GM19452 (cell line): ENCODE measurements around the gene CCDC171.
"Not testable (repeated sequence)": the region's sequence is repeated elsewhere in the genome, so short reads cannot be mapped to it uniquely, and the experiment has no call there.

ENCODE experiments used
- ATAC-seq: cut with Tn5 transposase; IDR thresholded peaks from one replicate; pipeline ENCODE4 v1.9.1; 2021; ENCODE audit not compliant: unreplicated experiment

CCDC171 gene

DNA sequence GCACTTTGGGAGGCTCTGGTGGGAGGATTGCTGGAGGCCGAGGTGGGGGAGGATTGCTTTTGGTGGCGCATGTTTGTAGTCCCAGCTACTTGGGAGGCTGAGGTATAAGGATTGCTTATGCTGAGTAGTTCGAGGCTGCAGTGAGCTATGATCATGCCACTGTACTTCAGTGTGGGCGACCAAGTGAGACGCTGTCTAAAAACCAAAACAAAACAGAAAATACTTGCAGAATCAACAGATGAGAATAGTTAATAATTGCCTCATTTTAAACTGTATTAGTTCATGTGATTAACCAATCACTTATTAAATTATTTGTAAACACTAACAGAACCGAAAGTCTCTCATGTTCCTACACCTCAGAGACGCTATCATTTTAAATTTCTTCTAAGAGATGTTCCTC lies 118.1 kb downstream of the CCDC171 start:
- peak; percentile 93 for ATAC-seq

DNA sequence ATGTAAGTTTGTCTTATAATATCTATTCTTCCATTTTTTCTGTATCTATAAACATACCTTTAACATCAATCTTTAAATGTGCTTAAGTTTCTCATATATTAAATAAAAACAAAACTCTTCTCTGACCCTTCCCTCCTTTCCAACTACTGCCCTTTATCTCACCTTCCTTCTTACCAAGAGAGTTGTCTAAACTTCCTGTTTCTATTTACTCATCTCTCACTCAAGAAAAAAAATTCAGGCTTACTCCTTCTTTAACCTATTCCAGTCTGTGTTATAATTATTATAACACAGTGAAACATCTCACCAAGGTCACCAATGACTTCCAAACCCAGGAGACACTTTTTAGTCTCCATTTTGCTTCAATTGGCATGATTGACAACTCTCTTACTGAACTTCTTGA lies 140.9 kb downstream of the CCDC171 start:
- ATAC-seq = no peak

DNA sequence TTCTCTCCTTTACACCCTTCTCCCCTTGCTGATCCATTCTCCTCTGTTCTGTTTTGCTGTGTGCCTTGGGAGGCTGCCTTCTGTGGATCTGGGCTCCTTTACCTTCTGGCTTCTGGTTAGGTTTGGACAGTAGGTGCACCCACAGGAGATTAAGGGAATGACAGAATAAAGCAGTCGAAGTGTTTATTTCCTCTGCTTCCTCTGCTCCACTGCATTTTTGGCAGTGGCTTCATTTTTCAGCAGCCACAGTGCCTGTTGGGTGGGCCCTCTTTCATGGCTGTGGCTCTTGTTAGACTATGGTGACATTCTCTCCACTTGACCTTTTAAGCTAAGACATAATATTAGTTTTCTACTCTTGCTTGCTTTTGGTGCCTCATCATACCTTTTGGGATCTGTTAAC lies 144.1 kb downstream of the CCDC171 start:
- ATAC-seq = no peak

DNA sequence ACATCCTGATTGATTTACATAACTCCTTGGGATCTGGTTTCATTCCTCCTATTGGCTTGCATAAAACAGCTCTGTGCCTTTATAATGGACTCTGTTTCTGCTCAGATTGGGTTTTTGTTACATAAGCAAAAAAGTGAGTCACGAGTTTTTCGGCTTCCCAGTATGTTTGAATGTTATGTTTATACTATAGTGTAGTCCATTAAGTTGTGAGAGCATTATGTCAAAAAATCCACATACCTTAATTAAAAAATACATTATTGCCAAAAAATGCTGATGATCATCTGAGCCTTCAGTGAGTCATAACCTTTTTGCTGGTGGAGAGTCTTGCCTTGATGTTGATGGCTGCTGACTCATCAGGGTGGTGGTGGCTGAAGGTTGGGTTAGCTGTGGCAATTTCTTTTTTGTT lies 144.6 kb downstream of the CCDC171 start:
- no peak for ATAC-seq

DNA sequence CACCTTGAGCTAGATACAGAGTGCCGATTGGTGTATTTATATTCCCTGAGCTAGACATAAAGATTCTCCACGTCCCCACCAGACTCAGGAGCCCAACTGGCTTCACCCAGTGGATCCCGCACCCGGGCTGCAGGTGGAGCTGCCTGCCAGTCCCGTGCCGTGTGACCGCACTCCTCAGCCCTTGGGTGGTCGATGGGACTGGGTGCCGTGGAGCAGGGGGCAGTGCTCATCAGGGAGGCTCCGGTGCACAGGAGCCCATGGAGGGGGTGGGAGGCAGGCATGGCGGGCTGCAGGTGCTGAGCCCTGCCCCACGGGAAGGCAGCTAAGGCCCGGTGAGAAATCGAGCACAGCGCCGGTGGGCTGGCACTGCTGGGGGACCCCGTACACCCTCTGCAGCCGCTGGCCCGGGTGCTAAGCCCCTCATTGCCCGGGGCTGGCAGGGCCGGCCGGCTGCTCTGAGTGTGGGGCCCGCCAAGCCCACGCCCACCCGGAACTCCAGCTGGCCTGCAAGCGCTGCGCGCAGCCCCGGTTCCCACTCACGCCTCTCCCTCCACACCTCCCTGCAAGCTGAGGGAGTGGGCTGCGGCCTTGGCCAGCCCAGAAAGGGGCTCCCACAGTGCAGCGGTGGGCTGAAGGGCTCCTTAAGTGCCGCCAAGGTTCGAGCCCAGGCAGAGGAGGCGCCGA lies 147.2 kb downstream of the CCDC171 start:
- ATAC-seq = not testable (repeated sequence)

DNA sequence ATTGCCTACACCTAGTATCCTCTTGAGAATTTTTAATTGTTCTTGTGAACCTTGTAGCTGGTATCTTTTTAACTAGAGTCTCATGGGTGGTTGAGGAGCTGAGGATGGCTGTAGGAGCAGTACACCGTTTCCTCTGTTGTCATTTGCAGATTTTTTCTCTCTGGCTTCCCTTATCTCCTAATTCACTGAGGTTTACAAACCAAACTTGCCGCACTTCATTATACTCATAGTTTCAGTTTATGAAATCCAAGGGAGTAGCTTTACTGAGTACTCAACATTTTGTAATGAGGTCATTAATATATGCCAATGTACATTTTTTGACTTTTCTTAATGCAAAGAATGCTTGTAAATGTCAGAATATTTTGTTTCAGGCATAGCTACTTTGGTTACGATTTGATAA lies 154.2 kb downstream of the CCDC171 start:
- no peak for ATAC-seq

DNA sequence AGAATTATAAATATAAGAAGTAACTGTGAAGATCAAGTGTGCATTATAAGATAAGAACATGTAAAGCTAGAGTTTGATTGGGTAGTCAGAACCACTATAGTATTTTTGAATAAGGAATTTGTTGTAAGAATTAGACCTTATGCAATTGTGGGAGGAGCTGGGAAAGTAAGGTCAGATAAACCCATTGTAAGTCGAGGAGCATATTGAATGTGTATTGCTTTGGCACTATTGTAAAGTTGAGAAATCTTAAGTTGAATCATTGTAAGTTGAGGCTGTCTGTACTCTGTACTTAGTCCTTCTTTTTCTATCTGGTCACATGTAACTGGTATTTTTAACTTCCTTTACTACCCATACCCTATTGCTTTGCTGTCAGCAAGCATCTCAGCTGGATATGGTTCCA lies 158.7 kb downstream of the CCDC171 start:
- ATAC-seq = no peak

DNA sequence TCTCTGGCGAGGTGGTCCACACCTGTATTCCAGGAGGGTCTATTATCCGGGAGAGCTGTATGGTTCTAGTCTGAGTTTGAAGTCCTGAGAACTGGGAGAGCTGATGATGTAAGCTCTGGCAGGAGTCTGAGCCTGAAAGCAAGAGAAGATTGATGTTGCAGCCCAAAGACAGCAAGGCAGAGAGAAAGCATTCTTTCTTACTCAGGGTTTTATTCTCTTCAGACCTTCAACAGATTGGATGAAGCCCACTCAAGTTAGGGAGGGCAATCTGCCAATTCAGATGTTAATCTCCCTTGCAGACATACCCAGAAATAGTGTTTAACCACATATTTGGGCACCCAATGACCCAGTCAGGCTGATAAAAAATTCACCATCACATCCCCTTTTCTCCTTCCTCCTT lies 159.1 kb downstream of the CCDC171 start:
- ATAC-seq = no peak

DNA sequence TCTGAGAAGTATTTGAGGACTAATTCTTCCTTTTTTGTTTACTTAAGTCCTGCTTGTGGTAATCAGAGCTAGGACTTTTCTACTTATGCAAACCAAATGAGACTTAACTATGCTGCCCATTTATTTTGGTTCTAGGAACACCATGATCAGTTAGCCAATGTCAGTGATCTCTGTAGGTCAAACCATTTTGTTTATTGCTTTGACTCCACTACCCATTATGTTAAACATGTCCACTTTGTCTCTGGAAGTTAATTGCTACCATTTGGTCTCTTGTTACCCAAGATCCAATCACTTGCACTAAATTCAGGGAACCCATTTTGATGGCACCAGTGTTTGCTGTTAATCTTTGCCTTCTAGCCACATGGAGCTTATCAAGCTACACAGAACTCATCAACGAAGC lies 161.9 kb downstream of the CCDC171 start:
- no peak for ATAC-seq

DNA sequence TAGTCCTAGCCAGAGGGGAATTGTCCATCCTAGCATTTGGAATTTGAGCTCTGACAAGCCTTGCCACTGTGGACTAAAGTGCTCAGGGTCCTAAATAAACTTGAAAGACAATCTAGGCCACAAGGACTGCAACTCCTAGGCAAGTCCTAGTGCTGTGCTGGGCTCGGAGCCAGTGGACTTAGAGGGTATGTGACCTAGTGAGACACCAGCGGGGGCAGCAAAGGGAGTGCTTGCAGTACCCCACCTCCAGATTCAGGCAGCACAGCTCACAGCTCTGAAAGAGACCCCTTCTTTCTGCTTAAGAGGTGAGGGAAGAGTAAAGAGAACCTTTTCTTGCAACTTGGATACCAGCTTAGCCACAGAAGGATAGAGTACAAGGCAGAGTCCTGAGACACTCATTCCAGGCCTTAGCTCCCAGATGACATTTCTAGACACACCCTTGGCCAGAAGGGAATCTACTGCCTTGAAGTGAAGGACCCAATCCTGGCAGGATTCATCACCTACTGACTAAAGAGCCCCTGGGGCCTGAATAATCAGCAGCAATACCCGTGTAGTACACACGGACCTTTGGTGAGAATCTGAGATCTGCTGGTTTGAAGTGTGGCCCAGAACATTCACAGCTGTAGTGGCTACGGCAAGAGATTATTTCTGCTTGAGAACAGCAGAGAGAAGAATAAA lies 164.6 kb downstream of the CCDC171 start:
- ATAC-seq = no peak

DNA sequence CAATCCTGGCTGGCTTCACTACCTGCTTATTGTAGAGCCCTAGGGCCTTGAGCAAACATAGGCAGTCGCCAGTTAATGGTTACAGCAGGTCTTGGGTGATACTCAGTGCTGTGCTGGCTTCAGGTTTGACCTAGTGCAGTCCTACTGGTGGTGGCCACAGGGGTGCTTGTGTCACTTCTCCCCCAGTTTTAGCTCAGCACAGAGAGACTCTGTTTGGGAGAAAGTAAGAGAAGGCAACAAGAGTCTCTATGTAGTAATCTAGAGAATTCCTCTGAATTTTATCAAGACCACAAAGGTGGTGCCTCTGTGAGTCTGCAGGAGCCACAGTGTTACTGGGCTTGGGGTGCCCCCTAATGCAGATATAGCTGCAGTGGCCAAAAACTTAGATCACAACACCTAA lies 165.6 kb downstream of the CCDC171 start:
- ATAC-seq = no peak

DNA sequence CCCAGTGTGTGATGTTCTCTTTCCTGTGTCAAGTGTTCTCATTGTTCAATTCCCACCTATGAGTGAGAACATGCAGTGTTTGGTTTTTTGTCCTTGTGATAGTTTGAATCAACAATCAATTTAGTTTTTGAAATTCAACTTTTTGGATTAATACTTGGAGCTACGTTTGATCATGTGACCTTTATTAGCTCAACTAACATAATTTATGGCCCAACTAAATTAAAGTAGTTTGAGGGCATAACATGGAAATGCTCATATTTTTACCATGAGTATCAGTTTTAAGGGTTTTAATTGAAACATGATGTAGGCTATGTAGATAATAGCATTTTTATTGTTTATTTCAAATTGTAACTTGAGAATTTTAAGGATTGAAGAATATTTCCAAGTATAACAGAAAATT lies 168.0 kb downstream of the CCDC171 start:
- no peak for ATAC-seq

DNA sequence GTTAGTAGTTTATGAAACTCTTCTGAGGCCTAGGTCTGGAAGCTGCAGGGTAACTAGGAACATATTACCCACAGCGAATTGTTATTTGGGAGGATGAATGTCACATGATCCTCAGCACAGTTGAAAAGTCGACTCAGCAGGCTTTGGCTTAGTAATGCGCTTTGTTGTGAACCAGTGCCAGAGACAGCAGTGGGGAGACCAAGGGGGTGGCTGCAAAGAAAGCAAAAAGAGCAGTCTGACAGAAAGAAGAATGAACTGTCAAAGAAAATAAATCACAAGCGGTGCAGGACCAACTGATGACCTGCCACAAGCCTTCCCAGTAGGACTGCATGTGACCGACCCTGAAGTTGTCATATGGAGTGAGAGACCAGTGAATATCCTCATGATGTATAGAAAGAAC lies 170.0 kb downstream of the CCDC171 start:
- ATAC-seq = no peak

DNA sequence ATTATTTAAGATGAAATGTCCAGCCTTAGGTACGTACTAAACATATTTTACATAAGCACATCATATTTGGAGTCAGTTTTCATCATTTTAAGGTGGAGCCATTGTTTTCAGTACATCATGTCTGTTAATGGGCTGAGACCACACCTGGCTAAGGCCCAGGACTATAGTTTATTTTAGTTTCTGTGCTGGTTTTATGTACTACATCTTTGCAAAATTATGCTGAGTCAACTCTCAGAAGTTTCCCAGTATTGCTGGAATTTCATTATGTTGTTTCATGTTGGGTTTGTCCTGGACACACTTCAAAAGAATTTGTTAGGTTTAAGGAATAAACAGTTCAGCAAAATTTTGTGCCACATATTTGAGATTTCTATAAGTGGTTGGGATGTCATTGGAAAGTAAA lies 171.2 kb downstream of the CCDC171 start:
- ATAC-seq = no peak

DNA sequence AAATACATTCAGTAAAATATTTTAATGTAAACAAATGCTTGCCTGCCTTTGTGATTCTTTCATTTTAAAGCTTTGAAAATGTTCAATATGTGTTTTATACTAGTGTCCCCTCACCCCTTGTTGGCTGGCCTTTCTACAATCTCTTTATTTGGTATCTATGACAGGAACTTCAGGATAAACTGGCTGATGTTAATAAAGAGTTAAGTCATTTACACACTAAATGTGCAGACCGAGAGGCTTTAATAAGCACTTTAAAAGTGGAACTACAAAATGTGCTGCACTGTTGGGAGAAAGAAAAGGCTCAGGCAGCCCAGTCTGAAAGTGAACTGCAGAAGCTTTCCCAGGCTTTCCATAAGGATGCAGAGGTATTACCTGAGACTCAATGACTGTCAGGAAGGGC lies 171.8 kb downstream of the CCDC171 start:
- no peak for ATAC-seq

DNA sequence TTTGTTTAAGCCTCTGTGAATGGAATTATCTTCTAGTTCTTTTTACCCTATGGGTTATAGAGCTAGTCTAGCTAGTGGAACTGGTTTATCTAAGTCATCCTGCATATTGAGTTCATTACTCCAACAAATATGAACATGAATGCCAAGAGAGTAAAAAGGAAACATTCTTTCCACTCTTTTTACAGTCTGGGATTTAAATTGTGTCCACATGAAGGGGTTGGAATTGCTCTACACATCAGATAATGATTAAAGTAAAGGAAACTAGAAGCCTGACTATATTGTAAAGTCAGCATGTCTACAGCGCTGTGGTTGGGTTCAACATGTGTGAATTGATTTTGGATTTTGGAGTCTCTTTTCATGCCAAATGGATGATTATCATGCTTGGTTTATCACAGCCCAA lies 173.1 kb downstream of the CCDC171 start:
- ATAC-seq = no peak

DNA sequence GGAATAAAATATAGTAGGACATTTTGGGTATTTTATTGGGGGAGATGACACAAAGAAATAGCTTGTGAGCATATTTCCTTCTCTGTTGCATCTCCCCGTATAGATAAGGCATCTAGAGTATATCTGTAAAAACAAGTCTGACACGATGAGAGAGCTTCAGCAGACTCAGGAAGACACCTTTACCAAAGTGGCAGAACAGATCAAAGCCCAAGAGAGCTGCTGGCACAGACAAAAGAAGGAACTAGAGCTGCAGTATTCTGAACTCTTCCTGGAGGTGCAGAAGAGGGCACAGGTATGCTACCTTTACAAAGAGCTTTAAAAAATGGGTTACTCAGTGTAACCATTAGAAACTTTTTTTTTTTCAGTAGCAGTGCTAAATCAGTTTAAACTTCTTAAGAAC lies 176.7 kb downstream of the CCDC171 start:
- ATAC-seq = no peak

DNA sequence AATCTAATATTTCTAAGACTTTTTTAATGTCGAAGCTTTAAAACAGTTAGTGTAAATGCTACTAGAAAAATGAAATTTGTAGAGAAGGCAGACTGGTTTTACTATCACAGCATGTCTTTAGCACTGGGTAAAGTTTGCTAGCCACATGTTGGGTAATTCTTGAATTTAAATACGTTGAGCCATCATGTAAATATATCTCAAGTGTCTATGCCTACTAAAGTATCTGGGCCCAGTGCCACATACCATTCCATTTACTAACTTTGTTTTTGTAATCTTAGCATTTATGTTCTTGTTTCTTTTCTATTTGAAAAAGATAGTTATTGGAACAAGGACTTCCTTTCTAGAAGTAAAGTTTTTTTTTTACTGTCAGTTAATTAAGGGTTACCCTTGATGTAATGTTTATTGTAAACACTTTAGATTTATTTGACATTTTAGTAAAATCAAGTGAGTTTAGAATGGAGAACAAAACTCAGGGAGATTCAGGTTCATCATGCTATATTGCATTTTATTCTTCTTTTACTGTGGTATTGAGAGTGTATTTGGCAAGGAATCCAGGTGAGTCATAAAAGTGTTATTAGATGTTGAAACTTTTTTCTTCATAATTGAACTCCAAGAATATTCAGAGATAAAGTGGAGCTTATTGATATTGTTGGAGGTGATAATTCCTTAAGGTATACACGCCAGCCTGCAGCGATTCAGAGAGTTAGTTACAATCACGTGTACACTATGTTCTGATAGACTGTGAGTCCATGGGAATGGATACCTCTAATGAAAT lies 182.4 kb downstream of the CCDC171 start:
- no peak for ATAC-seq

DNA sequence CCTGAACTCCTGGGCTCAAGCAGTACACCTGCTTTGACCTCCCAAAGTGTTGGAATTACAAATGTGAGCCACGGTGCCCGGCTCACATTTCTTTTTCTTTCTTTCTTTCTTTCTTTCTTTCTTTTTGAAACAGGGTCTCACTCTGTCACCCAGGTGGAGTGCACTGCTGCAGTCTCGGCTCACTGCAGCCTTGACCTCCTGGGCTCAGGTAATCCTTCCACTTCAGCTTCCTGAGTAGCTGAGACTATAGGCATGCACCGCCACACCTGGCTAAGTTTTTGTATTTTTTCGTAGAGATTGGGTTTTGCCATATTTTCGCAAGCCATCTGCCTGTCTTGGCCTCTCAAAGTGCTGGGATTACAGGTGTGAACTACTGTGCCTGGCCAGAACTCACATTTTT lies 183.7 kb downstream of the CCDC171 start:
- no peak for ATAC-seq

DNA sequence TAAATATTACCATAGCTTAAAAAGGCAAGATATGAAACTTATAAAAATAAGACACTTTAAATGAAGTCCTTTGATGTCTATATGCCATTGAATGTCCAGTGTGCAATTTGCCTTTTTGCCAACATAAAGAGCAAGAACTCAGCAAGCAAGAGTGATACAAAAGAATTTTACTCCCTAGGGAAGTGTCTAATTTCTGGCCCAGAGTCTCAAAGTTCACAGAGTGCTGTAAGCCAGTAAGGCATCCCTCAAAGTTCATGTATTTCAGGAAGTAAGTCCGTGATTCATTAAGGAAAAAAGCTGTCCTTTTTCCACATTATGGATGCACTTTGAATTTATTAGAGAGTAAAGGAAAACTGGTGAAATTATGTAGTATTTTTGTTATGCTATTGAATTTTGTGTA lies 185.2 kb downstream of the CCDC171 start:
- no peak for ATAC-seq

DNA sequence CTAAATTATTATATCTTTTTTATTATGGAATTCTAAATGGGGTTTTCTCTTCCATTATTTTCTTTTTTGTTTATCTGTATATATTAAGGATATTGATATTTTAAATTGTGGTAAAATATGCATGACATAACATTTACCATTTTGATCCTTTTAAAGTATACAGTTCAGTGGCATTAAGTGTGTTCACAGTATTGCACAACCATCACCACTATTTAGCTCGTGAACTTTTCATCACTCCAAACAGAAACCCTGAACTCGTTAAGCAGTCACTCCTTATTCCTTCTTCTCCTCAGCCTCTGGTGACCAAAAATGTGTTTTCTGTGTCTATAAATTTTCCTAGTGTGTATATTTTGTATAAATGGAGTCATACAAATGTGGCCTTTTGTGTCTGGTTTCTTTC lies 188.2 kb downstream of the CCDC171 start:
- no peak for ATAC-seq

DNA sequence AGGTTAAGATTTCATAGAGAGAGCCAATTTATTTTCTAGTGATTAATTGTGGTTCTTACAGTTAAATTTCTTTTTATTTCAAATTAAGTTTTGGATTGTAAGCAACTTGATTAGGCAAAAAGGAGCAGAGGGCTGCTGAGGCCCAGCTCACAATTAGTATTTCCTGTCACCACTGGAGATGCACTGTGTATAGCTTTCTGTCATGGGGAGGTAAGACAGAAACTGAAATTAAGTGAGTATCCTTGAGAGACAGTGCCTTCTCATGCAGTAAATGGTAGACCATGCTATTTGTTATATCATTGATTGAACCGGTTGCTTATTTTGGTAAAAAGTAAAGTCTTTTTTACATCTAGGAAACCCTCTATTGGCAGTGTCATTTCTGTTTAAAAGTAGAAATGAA lies 190.7 kb downstream of the CCDC171 start:
- peak; percentile 82 for ATAC-seq
